Measurements from ENCODE around the gene GRM8.
A peak's percentile ranks its signal among the peaks of the same experiment; 100 is the strongest.
"Not testable (repeated sequence)": the region's sequence is repeated elsewhere in the genome, so short reads cannot be mapped to it uniquely, and the experiment has no call there.

Gene GRM8

GRCh38 chr7:126718419-126718818 is 534.3 kb downstream of the GRM8 start:
- DNase-seq (ENCODE audit: low read depth), result no peak

GRCh38 chr7:126716321-126716720 is 536.4 kb downstream of the GRM8 start:
- DNase-seq (ENCODE audit: low read depth), result no peak

- DNase-seq (ENCODE audit: low read depth), result no peak
Observed at GRCh38 chr7:126715076-126715475, 537.7 kb downstream of the GRM8 start.

GRCh38 chr7:126702242-126703016 is 550.3 kb downstream of the GRM8 start:
- DNase-seq (ENCODE audit: low read depth), result no peak

- peak; percentile 0 for DNase-seq (ENCODE audit: low read depth)
Observed at GRCh38 chr7:126700807-126701604, 551.7 kb downstream of the GRM8 start.

GRCh38 chr7:126699707-126700106 is 553.0 kb downstream of the GRM8 start:
- DNase-seq (ENCODE audit: low read depth), result no peak

- DNase-seq (ENCODE audit: low read depth), result no peak
Observed at GRCh38 chr7:126698909-126699308, 553.8 kb downstream of the GRM8 start.

GRCh38 chr7:126698446-126698845 is 554.3 kb downstream of the GRM8 start:
- DNase-seq (ENCODE audit: low read depth), result no peak

- no peak for DNase-seq (ENCODE audit: low read depth)
Observed at GRCh38 chr7:126696256-126697038, 556.3 kb downstream of the GRM8 start.

GRCh38 chr7:126690848-126691751 is 561.6 kb downstream of the GRM8 start:
- DNase-seq (ENCODE audit: low read depth), result no peak

GRCh38 chr7:126690104-126690503 is 562.6 kb downstream of the GRM8 start:
- DNase-seq (ENCODE audit: low read depth), result no peak

GRCh38 chr7:126689037-126689436 is 563.7 kb downstream of the GRM8 start:
- DNase-seq (ENCODE audit: low read depth), result no peak

GRCh38 chr7:126686474-126686873 is 566.3 kb downstream of the GRM8 start:
- no peak for DNase-seq (ENCODE audit: low read depth)

GRCh38 chr7:126685596-126685995 is 567.1 kb downstream of the GRM8 start:
- no peak for DNase-seq (ENCODE audit: low read depth)

- no peak for DNase-seq (ENCODE audit: low read depth)
Observed at GRCh38 chr7:126685018-126685573, 567.6 kb downstream of the GRM8 start.

GRCh38 chr7:126682176-126682575 is 570.6 kb downstream of the GRM8 start:
- no peak for DNase-seq (ENCODE audit: low read depth)

GRCh38 chr7:126668762-126669161 is 584.0 kb downstream of the GRM8 start:
- DNase-seq (ENCODE audit: low read depth), result not testable (repeated sequence)

- no peak for DNase-seq (ENCODE audit: low read depth)
Observed at GRCh38 chr7:126668367-126668752, 584.4 kb downstream of the GRM8 start.

GRCh38 chr7:126667742-126668366 is 584.9 kb downstream of the GRM8 start:
- DNase-seq (ENCODE audit: low read depth), result no peak

GRCh38 chr7:126662856-126663255 is 589.9 kb downstream of the GRM8 start:
- no peak for DNase-seq (ENCODE audit: low read depth)

- DNase-seq (ENCODE audit: low read depth), result no peak
Observed at GRCh38 chr7:126659124-126659523, 593.6 kb downstream of the GRM8 start.
